GM21619 (cell line): ENCODE data around the gene MUTYH.

Source experiments
- ATAC-seq: cut with Tn5 transposase; IDR thresholded peaks from one replicate; pipeline ENCODE4 v1.9.1; 2021; ENCODE audit not compliant: unreplicated experiment

Gene MUTYH

GRCh38 chr1:45351508-45351907, 11.3 kb upstream of the MUTYH start:
- no peak for ATAC-seq

GRCh38 chr1:45348966-45349677, 8.9 kb upstream of the MUTYH start:
- ATAC-seq, result no peak

GRCh38 chr1:45348609-45348965, 8.3 kb upstream of the MUTYH start:
- ATAC-seq, result no peak

- no peak for ATAC-seq
Observed at GRCh38 chr1:45348020-45348419, 7.8 kb upstream of the MUTYH start.

- no peak for ATAC-seq
Observed at GRCh38 chr1:45346473-45346872, 6.2 kb upstream of the MUTYH start.

GRCh38 chr1:45345014-45345413, 4.8 kb upstream of the MUTYH start:
- ATAC-seq, result no peak

- no peak for ATAC-seq
Observed at GRCh38 chr1:45344499-45344898, 4.3 kb upstream of the MUTYH start.

- no peak for ATAC-seq
Observed at GRCh38 chr1:45340816-45341466, 701 bp upstream of the MUTYH start.

- no peak for ATAC-seq
Observed at GRCh38 chr1:45337630-45338325, 2.5 kb downstream of the MUTYH start.

GRCh38 chr1:45335855-45336324, 4.3 kb downstream of the MUTYH start:
- ATAC-seq, result no peak

- ATAC-seq, result no peak
Observed at GRCh38 chr1:45334308-45335245, 5.7 kb downstream of the MUTYH start.

- ATAC-seq, result no peak
Observed at GRCh38 chr1:45332346-45332720, 7.9 kb downstream of the MUTYH start.

GRCh38 chr1:45331436-45332345, 8.5 kb downstream of the MUTYH start:
- no peak for ATAC-seq

- ATAC-seq, result no peak
Observed at GRCh38 chr1:45329445-45329844, 10.8 kb downstream of the MUTYH start.

GRCh38 chr1:45328680-45329079, 11.6 kb downstream of the MUTYH start:
- ATAC-seq, result no peak

GRCh38 chr1:45327644-45328515, 12.4 kb downstream of the MUTYH start:
- no peak for ATAC-seq

GRCh38 chr1:45326627-45327623, 13.3 kb downstream of the MUTYH start, which contains the start of gene HPDL:
Gene HPDL (plus strand): TSS chr1:45326895. CDS start chr1:45327149, 254 bp downstream.
- ATAC-seq, result no peak
